Neural cell (in vitro differentiated cells): ENCODE results near the gene AKR7A3. TPM values are rescaled to one million over a fixed set of nuclear protein-coding genes. Genes with fewer than 3 reads are reported as not detected.
"Not testable (repeated sequence)": the region's sequence is repeated elsewhere in the genome, so short reads cannot be mapped to it uniquely, and the experiment has no call there.

Experiments used
- H2AFZ ChIP-seq: fragments of 200-600, 300-800 bp; sonication (generic), shearing (Covaris generic); 2 replicates; pipeline ENCODE4 v1.6.0; 2014; ENCODE audit warnings: low read depth, mild to moderate bottlenecking, antibody characterized with exemption, low read length, moderate library complexity
- H3F3A ChIP-seq: fragments of 200-600 bp; shearing (Covaris generic); 2 replicates; pipeline ENCODE4 v1.6.1; 2016; ENCODE audit warnings: mild to moderate bottlenecking, moderate library complexity, mixed read lengths, antibody characterized with exemption, low read length; ENCODE audit not compliant: insufficient read depth, poor library complexity, severe bottlenecking
- H3K27ac ChIP-seq: fragments of 200-600, 300-800 bp; sonication (generic), shearing (Covaris generic); 2 replicates; pipeline ENCODE4 v1.5.1; 2014; ENCODE audit warnings: mild to moderate bottlenecking, low read length, moderate library complexity
- H3K27me3 ChIP-seq: fragments of 300-800, 200-600 bp; sonication (generic), shearing (Covaris generic); 2 replicates; pipeline ENCODE4 v1.6.0; 2014; ENCODE audit warnings: mild to moderate bottlenecking, low read depth, low read length, moderate library complexity; ENCODE audit not compliant: insufficient read depth
- H3K36me3 ChIP-seq: fragments of 300-800, 200-600 bp; sonication (generic), shearing (Covaris generic); 2 replicates; pipeline ENCODE4 v1.5.1; 2014; ENCODE audit warnings: mild to moderate bottlenecking, antibody characterized with exemption, low read length, moderate library complexity; ENCODE audit not compliant: insufficient read depth
- H3K4me2 ChIP-seq: fragments of 300-800, 200-600 bp; sonication (generic), shearing (Covaris generic); 2 replicates; pipeline ENCODE4 v1.6.0; 2014; ENCODE audit warnings: mild to moderate bottlenecking, low read length
- H3K4me3 ChIP-seq: fragments of 300-800, 200-600 bp; sonication (generic), shearing (Covaris generic); 2 replicates; pipeline ENCODE4 v1.5.1; 2014; ENCODE audit warnings: mild to moderate bottlenecking, low read length, moderate library complexity
- H3K79me2 ChIP-seq: fragments of 200-600 bp; shearing (Covaris generic); replicated peaks from 2 replicates; pipeline ENCODE4 v1.6.0; 2014; ENCODE audit warnings: mild to moderate bottlenecking, low read length, moderate library complexity; ENCODE audit not compliant: insufficient read depth
- H3K9ac ChIP-seq: fragments of 300-800, 200-600 bp; sonication (generic), shearing (Covaris generic); 2 replicates; pipeline ENCODE4 v1.6.1; 2016; ENCODE audit warnings: mild to moderate bottlenecking, low read length, mixed read lengths
- H3K9me2 ChIP-seq: fragments of 200-600 bp; shearing (Covaris generic); 2 replicates; pipeline ENCODE4 v1.6.1; 2016; ENCODE audit warnings: mild to moderate bottlenecking, low read length, mixed read lengths; ENCODE audit not compliant: insufficient read depth
- H3K9me3 ChIP-seq: fragments of 200-600, 300-800 bp; sonication (generic), shearing (Covaris generic); 2 replicates; pipeline ENCODE4 v1.6.1; 2016; ENCODE audit warnings: mild to moderate bottlenecking, mixed run types, low read length, moderate library complexity, mixed read lengths
- H4K20me1 ChIP-seq: fragments of 200-600 bp; shearing (Covaris generic); 2 replicates; pipeline ENCODE4 v1.6.1; 2016; ENCODE audit warnings: mild to moderate bottlenecking, mixed run types; ENCODE audit not compliant: insufficient read depth
- EP300 ChIP-seq: fragments of 450-650 bp; conservative IDR thresholded peaks from 2 replicates; pipeline ENCODE4 v1.6.1; 2014; ENCODE audit warnings: antibody characterized with exemption, mild to moderate bottlenecking, moderate library complexity; ENCODE audit not compliant: poor library complexity, severe bottlenecking
- EZH2 ChIP-seq: fragments of 200-600, 300-800 bp; shearing (Covaris generic), sonication (generic); IDR thresholded peaks from 2 replicates; pipeline ENCODE4 v1.6.1; 2014; ENCODE audit warnings: antibody characterized with exemption, low read length, borderline replicate concordance, mild to moderate bottlenecking; ENCODE audit not compliant: insufficient read depth, poor library complexity, severe bottlenecking
- MXI1 ChIP-seq: fragments of 450-650 bp; conservative IDR thresholded peaks from 2 replicates; pipeline ENCODE4 v1.6.1; 2014; ENCODE audit warnings: antibody characterized with exemption, mild to moderate bottlenecking; ENCODE audit not compliant: poor library complexity, severe bottlenecking
- POLR2AphosphoS5 ChIP-seq: IDR thresholded peaks from 2 replicates; pipeline ENCODE4 v1.6.1; 2012
- RAD21 ChIP-seq: fragments of 450-650 bp; conservative IDR thresholded peaks from 2 replicates; pipeline ENCODE4 v1.6.1; 2014; ENCODE audit warnings: antibody characterized with exemption, mild to moderate bottlenecking, moderate library complexity
- REST ChIP-seq: IDR thresholded peaks from 2 replicates; pipeline ENCODE4 v1.6.1; 2012; ENCODE audit warnings: borderline replicate concordance
- SMC3 ChIP-seq: fragments of 450-650 bp; conservative IDR thresholded peaks from 2 replicates; pipeline ENCODE4 v1.6.1; 2014; ENCODE audit warnings: antibody characterized with exemption, mild to moderate bottlenecking, moderate library complexity; ENCODE audit not compliant: poor library complexity
- TAF1 ChIP-seq: IDR thresholded peaks from 2 replicates; pipeline ENCODE4 v1.6.1; 2012; ENCODE audit warnings: low read depth
- polyA plus RNA-seq: library from polyadenylated mRNA; depleted of rRNA; stranded (reverse); fragments of >200 nt; gene quantifications from 2 replicates; pipeline ENCODE4 v1.2.3, GENCODE V29; 2014
- TF ChIP-seq, protein P1 (sequence below): fragments of 450-650 bp; IDR thresholded peaks from 2 replicates; pipeline ENCODE4 v1.5.1; 2014; ENCODE audit warnings: antibody characterized with exemption, mild to moderate bottlenecking, moderate library complexity; ENCODE audit not compliant: poor library complexity, severe bottlenecking

Gene AKR7A3
- polyA plus RNA-seq, 1 donor from 2014 or later: 2.9 TPM

DNA sequence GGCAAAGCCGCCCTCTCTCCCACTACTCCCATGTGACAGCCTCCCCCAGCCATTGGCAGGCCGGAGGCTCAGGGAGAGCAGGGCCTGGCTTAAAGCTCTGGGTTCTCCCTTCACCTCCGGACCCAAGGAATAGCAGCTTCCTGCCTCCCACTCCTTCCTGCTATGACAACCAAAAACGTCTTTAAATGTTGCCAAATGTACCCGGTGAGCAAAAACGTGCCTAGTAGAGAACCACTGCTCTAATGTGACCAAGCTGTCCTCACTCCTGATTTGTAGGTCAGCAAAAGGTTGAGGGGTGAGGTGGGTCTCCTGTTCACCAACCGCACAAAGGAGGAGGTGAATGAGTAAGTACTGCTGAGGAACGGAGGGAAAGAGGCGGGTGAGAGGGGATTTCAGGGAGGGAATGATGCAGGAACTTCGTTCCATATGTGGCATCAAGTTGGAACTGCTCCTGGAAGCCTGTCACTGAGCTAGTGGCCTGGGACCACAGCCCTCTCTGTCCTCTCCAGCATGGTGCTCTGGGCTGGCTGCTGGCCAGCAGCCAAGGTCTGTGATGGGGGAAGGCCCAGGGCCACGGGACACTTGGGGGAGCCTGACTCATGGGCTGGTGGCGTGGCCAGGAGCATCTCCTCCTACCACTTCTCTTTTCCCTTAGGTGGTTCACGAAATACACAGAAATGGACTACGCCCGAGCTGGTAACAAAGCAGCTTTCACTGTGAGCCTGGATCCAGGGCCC, 31.2 kb downstream of the AKR7A3 start:
- H3K9me3 ChIP-seq: no peaks in the 10 kb centered on the region
- no peak overlapping the region for H3K4me3 ChIP-seq
- TF ChIP-seq SMC3: no peak
- TF ChIP-seq MXI1: no peak
- no peak for TF ChIP-seq TAF1
- no peak for TF ChIP-seq POLR2AphosphoS5
- no peak for TF ChIP-seq REST
- TF ChIP-seq EP300: no peak
- TF ChIP-seq RAD21: no peak
- TF ChIP-seq EZH2: no peak
- TF ChIP-seq, protein P1, sequence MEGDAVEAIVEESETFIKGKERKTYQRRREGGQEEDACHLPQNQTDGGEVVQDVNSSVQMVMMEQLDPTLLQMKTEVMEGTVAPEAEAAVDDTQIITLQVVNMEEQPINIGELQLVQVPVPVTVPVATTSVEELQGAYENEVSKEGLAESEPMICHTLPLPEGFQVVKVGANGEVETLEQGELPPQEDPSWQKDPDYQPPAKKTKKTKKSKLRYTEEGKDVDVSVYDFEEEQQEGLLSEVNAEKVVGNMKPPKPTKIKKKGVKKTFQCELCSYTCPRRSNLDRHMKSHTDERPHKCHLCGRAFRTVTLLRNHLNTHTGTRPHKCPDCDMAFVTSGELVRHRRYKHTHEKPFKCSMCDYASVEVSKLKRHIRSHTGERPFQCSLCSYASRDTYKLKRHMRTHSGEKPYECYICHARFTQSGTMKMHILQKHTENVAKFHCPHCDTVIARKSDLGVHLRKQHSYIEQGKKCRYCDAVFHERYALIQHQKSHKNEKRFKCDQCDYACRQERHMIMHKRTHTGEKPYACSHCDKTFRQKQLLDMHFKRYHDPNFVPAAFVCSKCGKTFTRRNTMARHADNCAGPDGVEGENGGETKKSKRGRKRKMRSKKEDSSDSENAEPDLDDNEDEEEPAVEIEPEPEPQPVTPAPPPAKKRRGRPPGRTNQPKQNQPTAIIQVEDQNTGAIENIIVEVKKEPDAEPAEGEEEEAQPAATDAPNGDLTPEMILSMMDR: no peak
- H3F3A ChIP-seq: no peaks in the 10 kb centered on the region
- H3K9me2 ChIP-seq: no peaks in the 10 kb centered on the region
- no peaks in the 10 kb centered on the region for H3K36me3 ChIP-seq
- H3K79me2 ChIP-seq: peaks cover 13% of the 10 kb centered on the region
- no peak overlapping the region for H3K4me2 ChIP-seq
- H3K9ac ChIP-seq: no peak overlapping the region
- no peak overlapping the region for H3K27ac ChIP-seq
- H4K20me1 ChIP-seq: no peaks in the 10 kb centered on the region
- H2AFZ ChIP-seq: no peak overlapping the region
- no peaks in the 10 kb centered on the region for H3K27me3 ChIP-seq

DNA sequence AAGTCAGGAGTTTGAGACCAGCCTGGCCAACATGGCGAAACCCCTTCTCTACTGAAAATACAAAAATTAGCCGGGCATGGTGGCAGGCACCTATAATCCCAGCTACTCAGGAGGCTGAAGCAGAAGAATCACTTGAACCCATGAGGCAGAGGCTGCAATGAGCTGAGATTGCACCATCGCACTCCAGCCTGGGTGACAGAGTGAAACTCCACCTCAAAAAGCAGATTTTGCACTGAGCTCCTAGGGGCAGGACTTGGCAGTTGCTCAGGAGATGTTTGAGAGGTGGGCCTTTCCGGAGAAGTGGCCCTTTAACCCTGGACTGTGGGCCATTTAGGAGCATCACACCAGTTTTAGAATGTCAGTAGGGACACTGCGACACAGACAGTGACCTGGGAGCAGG, 32.3 kb downstream of the AKR7A3 start:
- H3F3A ChIP-seq, H3K9ac ChIP-seq: not testable (repeated sequence)
- peaks cover 18% of the 10 kb centered on the region for H3K79me2 ChIP-seq

GRCh38 chr1:19255288-19255687, 33.3 kb downstream of the AKR7A3 start:
- H3K9me3 ChIP-seq: no peaks in the 10 kb centered on the region
- H3K36me3 ChIP-seq: no peaks in the 10 kb centered on the region
- no peak overlapping the region for H2AFZ ChIP-seq
- peaks cover 28% of the 10 kb centered on the region for H3K79me2 ChIP-seq
- H3K4me3 ChIP-seq: no peak overlapping the region
- H4K20me1 ChIP-seq: no peaks in the 10 kb centered on the region
- TF ChIP-seq POLR2AphosphoS5 (no peak), REST (no peak), EP300 (no peak), SMC3 (no peak), EZH2 (no peak), TAF1 (no peak), RAD21 (no peak), MXI1 (no peak)
- TF ChIP-seq, protein P1: no peak
- H3K27me3 ChIP-seq: no peaks in the 10 kb centered on the region
- H3K27ac ChIP-seq: no peak overlapping the region
- H3K4me2 ChIP-seq: no peak overlapping the region
- H3K9ac ChIP-seq: no peak overlapping the region
- no peaks in the 10 kb centered on the region for H3F3A ChIP-seq
- H3K9me2 ChIP-seq: no peaks in the 10 kb centered on the region

More for the DNA sequence above, 32.3 kb downstream of the AKR7A3 start:
- H3K27me3 ChIP-seq, H3K4me2 ChIP-seq, H3K9me3 ChIP-seq, H3K27ac ChIP-seq, H3K36me3 ChIP-seq, H2AFZ ChIP-seq, H4K20me1 ChIP-seq, H3K9me2 ChIP-seq, H3K4me3 ChIP-seq: not testable (repeated sequence)
